ENCODE data around the gene COLEC11.
A peak's percentile ranks its signal among the peaks of the same experiment; 100 is the strongest.

Gene COLEC11

DNA sequence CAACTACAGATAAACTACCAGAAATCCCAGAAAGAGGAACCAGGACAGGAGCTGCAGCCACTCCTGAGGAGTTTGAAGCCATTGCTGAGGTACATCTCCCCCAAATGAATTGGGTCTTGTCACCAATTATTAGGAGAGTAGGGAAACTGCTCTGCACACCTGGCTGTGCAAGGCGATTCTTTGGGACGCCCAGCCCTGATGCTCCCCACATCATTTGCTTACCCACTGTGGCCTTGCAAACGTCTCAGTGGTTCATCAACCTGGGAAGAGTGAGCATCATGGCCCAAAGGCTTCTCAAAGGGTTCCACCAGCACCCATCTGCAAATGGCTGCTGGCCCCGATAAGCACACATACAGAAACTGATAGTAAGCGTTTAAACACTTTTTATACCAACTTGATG lies 86.7 kb downstream of the COLEC11 start:
- no peak overlapping the region for H3K4me3 ChIP-seq (replicated peaks; ENCODE audit: low read depth, low read length)
- no peak for DNase-seq (ENCODE audit: extremely low read depth, low read depth)
- TF ChIP-seq, protein P1, sequence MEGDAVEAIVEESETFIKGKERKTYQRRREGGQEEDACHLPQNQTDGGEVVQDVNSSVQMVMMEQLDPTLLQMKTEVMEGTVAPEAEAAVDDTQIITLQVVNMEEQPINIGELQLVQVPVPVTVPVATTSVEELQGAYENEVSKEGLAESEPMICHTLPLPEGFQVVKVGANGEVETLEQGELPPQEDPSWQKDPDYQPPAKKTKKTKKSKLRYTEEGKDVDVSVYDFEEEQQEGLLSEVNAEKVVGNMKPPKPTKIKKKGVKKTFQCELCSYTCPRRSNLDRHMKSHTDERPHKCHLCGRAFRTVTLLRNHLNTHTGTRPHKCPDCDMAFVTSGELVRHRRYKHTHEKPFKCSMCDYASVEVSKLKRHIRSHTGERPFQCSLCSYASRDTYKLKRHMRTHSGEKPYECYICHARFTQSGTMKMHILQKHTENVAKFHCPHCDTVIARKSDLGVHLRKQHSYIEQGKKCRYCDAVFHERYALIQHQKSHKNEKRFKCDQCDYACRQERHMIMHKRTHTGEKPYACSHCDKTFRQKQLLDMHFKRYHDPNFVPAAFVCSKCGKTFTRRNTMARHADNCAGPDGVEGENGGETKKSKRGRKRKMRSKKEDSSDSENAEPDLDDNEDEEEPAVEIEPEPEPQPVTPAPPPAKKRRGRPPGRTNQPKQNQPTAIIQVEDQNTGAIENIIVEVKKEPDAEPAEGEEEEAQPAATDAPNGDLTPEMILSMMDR (IDR thresholded peaks at IDR 0.05; ENCODE audit: low read depth, low read length, missing control alignments): no peak

DNA sequence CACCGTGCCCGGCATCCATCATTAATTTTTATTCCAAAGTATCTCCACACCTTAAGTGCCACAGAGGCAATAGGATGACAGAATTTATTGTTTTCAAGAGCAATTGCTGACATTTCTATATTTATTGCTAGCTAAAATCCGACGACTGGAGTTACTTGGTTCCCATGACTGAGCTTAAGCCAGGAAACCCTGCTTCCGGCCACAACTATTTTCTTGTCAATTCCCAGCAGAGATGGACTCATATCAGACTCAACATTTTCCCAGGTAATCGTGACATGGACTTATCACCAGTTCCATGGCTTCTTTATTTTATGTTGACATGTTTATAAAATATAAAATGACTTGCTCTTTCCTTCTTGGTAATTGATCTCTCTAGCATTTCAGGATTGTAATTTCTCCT lies 87.9 kb downstream of the COLEC11 start:
- H3K4me3 ChIP-seq (replicated peaks; ENCODE audit: low read depth, low read length): no peak overlapping the region
- no peak for DNase-seq (ENCODE audit: extremely low read depth, low read depth)
- TF ChIP-seq, protein P1 (IDR thresholded peaks at IDR 0.05; ENCODE audit: low read depth, low read length, missing control alignments): no peak

DNA sequence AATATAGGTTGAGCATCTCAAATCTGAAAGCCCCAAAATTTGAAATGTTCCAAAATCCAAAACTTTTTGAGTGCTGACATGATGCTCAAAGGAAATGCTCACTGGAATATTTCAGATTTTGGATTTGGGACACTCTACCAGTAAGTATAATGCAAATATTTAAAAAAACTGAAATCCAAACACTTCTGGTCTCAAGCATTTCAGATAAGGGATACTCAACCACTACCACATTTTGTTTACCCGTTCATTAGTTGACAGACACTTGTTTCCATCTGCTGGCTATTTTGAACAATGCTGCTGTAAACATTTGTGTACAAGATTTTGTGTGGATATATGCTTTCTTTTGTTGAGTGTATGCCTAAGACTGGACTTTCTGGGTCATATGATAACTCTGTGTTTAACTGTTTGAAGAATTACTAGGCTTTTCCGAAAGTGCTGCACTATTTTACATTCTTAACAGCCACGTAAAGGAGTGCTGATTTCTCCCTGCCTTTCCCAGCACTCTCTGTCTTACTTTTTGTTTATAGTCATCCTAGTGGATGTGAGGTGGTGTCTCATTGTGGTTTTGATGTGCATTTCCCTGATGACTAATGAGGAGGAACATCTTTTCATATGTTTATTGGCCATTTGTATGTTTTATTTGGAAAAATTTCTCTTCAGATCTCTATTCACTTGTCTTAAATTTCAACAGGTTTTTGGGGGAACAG lies 89.0 kb downstream of the COLEC11 start:
- TF ChIP-seq, protein P1 (IDR thresholded peaks at IDR 0.05; ENCODE audit: low read depth, low read length, missing control alignments): no peak
- DNase-seq (ENCODE audit: extremely low read depth, low read depth): no peak
- H3K4me3 ChIP-seq (replicated peaks; ENCODE audit: low read depth, low read length): no peak overlapping the region

DNA sequence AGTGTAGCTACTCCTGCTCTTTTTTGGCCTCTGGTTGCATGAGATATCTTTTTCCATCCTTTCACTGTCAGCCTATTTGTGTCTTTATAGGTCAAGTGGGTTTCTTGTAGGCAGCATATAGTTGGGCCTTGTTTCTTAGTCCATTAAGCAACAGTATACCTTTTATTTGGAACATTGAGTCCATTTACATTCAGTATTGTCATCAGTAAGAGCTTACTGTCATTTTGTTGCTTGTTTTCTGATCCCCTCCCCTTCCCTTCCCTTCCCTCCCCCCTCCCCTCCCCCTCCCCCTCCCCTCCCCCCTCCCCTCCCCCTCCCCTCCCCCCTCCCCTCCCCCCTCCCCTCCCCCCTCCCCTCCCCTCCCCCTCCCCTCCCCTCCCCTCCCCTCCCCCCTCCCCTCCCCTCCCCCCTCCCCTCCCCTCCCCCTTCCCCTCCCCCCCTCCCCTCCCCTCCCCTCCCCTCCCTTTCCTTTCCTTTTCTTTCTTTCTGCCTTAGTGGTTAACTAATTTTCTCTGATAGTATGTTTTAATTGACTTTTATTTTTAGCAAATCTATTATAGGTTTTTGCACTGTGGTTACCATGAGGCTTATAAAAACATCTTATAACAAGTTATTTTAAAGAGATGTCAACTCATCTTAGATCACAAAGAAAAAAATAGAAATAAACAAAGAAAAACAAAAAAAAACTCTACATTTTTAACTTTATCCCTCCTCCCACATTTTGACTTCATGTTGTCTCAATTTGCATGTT lies 95.3 kb downstream of the COLEC11 start:
- DNase-seq (ENCODE audit: extremely low read depth, low read depth): no peak
- no peak overlapping the region for H3K4me3 ChIP-seq (replicated peaks; ENCODE audit: low read depth, low read length)
- TF ChIP-seq, protein P1 (IDR thresholded peaks at IDR 0.05; ENCODE audit: low read depth, low read length, missing control alignments): no peak

DNA sequence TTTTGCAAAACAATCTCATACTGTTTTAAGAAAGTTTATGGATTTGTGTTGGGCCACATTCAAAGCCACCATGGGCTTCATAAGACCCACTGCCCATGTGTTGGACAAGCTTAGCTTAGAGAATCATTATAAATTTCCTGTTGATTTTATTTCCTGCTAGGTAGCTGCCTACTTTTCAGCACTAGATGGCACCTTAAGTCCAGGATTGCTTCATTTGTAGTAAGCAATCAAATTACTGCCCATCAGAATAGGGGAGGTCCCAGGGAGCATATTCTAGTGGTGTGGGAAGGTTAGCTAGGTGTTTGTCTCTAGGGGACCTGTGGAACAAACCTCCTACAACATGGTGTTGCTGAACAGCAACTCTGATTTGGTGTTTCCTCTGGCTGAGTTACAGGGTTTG lies 97.5 kb downstream of the COLEC11 start:
- DNase-seq (ENCODE audit: extremely low read depth, low read depth): no peak
- no peak overlapping the region for H3K4me3 ChIP-seq (replicated peaks; ENCODE audit: low read depth, low read length)
- TF ChIP-seq, protein P1 (IDR thresholded peaks at IDR 0.05; ENCODE audit: low read depth, low read length, missing control alignments): peak; percentile 41
